HK-2 (cell line): ENCODE results near the gene LRRC75B.
"Not testable (repeated sequence)": the region's sequence is repeated elsewhere in the genome, so short reads cannot be mapped to it uniquely, and the experiment has no call there.

Experiments
- DNase-seq: peaks from one replicate; pipeline ENCODE4 v3.0.0-alpha.2; 2018; ENCODE audit not compliant: unreplicated experiment

The LRRC75B gene

DNA sequence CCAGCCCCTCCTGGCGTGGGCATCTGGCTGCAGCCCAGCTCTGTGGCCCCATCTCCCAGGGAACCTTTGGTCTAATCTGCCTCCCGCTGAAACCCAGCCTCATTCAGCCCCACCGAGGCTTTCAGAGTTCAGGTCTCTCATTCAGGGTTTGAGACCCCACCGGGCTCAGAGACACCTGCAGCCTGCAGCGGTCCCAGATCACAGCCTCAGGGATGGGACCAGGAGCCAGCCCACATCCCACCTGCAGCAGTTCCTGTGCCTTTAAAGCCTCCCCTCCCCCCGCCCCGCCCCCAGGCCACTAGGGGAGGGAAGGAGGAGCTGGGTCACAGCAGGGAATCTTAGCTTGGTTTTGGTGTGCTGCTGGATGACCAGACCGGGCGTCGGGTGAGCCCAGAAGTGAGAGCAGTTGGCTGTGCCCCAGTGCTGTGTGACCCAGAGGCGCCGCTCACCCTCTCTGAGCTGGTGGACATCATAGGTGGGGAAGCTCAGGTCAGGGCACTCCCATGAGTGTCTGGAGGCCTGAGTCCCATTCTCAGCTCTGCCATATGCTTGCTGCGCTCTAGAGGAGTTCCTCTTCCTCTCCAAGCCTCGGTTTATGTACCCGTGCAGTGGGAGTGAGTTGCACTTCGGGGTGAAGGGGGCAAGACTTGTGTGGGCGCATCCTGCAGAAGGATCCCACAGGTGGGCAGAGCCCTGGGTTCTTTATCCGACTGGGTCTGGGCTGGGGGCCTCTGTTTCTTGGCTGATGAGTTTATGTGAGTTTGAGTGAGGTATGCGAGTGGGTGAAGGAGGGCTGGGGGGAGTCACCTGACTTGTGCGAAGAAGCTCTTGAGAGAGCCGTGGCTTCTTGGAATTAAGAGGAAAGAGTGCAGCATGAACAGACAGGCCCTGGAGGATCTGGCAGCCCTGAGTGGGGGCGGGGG is 10.2 kb upstream of the LRRC75B start, which contains the start of gene GGT1:
Gene GGT1, plus strand, starts transcription at position 347 of the 923 bp plus-strand sequence. CDS start 7,889 bp downstream, outside the sequence.
- peak; percentile 38 for DNase-seq

DNA sequence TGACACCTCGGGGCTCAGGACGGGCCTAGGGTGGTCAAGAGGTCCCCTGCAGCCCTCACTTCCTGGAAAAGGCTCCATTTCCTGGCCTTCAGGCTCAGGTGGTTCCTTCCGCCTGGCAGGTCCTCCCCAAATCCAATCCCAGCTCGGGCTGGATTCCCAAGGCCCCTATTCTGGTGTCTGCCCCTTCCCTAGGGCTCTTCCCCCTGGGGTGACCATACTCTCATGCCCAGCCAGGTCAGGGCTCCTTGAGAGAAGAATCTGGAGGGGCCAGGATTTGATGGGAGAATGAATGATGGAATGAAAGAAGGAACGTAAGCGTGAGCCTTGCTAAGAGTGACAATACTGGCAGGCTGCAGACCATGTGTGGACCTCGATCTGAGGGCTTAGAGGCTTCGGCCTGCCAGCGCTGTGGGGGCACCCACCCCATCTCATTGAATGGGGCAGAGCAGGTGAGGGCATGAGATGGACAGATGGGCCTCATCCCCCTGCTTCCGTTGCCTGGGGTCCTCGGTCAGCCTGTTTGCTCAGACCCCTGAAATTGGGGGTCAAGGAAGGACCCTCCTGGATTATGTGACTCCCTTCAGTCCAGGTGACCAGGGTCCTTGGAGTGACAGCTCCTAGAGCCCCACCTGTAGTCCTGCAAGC is 9.4 kb upstream of the LRRC75B start:
- DNase-seq, result not testable (repeated sequence)

DNA sequence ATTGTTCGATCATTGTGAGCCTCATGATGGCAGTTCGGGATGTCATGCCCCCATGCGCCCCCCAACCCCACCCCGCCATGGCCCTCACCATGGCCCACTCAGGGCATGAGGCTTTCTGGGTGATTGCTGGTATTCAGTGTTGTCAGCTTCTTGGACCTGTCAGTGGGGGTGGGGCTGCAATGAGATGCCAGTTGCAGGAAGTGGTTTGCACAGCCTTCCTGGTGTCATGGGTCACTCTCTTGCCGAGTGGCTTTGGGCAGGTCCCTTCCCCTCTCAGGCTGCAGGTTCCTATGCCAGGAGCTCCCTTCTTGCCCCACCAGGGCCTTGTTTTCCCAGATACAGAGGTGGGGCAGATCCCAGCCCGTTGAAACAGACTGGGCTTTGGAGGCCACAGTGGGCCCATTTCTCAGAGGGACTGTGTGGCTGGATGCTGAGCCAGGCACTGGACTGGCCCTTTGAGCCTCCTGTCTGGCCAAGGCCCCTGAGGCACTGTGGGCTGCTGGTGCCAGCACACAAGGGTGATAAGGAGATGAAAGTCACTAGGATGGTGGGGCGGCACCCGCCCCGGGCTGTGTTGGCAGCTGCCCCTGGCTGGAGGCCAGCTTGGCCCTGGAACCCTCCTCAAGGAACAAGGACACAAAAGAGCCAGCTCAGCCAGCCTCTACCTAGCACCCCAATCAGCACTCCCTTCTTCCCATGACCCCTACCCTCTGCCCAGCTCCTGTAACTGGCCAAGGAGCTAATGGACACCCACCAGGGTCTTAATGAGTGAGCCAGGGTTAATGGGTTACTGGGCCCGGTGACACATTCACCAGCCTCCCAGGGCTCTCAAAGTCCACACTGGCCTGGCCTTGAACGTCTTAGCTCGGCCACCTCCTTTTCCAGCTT is 8.6 kb upstream of the LRRC75B start:
- peak; percentile 68 for DNase-seq

DNA sequence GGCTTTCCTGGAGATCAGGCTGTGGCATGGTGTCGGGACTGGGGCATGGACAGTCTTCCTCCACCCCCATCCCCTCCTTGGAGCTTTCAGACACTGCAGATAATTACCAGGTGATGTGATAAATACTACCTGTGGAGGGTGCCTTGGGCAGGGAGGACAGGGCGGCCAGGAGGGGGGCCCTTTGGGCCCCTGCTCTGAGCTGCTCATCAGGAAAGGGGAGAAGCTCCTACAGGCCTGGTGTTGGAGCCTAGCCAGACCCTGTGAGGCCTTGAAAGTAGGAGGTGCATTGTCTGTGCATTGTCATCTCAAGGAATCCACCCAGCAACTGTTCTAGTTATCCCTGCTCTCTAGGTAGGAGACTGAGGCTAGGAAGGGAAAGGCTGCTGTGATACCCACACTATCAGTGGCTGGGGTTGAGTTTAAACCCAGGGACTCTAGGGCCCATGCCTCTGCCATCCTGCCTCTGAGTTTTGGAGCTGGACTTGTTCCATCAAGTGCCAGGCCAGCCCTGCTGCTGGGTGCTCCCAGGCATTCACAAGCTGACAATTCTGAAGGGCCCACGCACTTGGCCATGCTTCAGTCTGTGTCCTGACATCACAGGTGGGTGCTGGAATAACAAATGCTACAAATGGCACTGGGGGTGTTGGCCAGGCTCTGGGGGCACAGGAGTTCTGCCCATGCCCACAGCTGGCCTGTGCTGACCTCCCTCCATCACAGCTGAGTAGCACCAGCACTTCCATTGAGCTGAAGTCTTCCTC is 7.3 kb upstream of the LRRC75B start:
- DNase-seq, result not testable (repeated sequence)

DNA sequence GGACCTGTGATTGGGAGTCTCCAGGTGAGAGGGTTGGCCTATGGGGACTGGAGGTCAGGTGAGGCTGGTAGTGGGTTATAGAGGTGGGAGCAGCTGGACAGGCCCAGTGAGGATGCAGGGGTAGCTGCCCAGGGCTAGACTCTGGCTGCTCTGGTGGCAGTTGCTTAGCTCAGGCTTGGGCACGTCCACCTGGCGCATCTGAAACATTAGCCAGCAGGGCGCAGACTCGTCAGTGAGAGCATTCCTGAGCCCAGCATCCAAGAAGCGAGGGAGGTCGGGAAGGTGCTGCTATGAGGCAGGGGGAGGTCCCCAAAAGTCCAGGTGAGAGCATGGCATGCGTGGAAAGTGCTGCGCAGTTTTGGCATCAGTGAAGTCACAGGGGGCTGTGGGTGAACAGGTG is 6.6 kb upstream of the LRRC75B start:
- DNase-seq, result no peak

DNA sequence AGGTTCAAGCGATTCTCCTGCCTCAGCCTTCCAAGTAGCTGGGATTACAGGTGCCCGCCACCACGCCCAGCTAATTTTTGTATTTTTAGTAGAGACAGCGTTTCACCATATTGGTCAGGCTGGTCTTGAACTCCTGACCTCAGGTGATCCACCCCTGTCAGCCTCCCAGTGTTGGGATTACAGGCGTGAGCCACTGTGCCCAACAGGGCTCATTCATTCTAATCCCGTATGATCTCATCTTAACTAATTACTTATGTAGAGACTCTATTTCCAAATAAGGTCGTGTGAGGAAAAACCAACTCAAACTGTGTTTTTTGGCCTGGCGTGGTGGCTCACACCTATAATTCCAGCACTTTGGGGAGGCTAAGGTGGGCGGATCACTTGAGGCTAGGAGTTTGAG is 4.2 kb upstream of the LRRC75B start:
- DNase-seq, result not testable (repeated sequence)

DNA sequence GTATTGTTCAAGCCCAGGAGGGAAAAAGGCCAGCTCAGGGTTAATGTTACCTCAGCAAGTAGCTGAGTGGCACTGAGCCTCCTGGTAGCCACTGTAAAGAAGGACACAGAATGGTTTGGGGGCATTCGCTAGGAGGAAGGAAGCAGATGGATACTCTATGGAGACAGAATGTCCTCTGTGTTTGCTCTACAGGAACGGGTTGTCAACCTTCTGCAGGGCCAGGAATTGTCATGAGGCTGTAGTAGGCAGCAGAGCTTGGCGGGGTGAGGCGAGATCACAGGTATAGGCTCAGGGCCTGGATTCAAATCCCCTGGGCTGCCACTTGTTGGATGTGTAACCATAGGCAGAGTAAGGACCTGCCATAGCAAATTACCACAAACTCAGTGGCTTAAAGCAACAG is 3.0 kb upstream of the LRRC75B start:
- no peak for DNase-seq

DNA sequence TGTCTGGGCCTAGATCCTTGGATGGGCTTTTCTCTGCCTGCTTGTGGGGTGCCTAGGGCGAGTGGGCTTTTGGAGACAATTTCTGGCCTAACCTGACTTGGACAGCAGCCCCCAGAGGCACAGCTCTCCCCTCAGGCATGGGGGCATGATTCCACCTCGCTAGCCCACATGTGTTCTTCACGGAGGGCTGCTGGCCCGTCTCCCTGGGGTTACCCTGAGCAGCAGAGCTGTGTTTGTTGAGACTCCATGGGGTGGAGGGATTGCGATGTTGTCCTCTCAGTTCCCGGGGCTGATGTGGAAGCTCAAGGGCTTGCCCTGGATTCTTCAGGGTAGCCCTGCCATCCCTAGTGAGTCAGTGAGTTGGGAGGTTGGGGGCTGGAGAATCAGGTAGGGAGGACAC is 2.4 kb upstream of the LRRC75B start:
- DNase-seq, result no peak

DNA sequence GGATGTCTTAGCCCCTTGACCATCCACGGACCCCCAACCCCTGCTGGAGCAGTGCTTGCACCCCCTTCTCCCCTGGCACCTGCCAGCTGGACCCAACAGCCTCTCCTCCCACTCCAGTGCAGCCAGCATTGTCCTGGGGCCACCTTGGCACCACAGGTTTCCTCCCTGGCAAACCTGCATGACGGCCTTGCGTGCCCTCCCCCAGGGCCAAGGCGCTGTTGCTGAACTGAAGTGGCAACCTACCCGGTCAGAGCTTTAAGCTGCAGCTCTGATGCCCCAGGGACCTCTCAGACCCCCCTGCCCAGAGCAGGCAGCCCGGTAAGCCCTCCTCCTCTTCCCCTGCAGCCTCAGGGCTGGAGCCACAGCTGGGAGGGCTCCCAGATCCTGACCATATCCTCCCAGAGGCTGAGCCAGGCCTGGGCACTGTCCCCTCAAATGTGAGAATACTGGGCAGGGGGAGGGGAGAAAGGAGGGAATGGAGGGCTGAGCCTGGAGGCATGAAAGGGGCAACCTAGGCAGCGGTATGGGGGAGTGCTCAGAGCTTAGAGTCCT is 1.8 kb upstream of the LRRC75B start:
- no peak for DNase-seq

DNA sequence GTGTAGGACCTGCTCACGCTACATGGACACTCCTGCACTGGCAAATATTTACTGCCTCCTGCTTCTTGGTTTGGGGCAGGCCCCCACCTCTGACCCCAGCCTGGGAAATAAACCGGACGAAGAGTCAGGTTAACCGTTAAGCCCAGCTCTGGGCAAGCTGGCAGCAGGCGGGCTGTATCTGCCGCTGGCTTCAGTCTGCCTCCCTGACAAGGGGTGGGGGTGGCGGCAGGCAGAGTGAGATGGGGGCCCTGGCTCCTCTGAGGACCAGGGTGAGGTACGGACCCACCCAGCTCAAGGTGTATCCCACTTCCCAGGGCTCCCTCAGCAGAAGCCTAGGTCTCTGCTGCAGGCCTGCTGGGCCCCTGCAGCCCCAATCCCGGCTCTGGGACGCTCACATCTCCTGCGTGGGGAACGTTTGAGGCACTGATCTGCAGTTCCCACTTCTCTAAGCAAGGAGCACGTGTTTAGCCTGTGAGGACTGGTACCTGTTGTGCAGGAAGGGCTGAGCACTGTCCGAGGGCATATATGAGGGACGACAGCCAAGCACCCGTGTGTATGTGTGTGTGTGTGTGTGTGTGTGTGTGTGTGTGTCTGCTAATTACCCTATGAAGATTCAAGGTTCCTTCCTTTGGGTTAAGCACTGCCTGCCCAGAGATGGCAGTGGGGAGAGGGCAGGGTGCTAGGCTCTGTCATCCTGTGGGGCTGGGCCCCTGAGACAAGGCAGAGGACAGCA is 1.1 kb upstream of the LRRC75B start:
- peak; percentile 49 for DNase-seq

DNA sequence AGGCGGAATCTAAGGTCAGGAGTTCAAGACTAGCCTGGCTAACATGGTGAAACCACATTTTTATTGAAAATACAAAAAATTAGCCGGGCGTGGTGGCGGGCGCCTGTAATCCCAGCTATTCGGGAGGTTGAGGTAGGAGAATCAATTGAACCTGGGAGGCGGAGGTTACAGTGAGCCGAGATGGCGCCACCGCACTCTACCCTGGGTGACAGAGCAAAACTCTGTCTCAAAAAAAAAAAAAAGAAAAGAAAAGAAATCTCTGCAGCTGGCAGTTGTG is 624 bp upstream of the LRRC75B start:
- DNase-seq, result not testable (repeated sequence)

DNA sequence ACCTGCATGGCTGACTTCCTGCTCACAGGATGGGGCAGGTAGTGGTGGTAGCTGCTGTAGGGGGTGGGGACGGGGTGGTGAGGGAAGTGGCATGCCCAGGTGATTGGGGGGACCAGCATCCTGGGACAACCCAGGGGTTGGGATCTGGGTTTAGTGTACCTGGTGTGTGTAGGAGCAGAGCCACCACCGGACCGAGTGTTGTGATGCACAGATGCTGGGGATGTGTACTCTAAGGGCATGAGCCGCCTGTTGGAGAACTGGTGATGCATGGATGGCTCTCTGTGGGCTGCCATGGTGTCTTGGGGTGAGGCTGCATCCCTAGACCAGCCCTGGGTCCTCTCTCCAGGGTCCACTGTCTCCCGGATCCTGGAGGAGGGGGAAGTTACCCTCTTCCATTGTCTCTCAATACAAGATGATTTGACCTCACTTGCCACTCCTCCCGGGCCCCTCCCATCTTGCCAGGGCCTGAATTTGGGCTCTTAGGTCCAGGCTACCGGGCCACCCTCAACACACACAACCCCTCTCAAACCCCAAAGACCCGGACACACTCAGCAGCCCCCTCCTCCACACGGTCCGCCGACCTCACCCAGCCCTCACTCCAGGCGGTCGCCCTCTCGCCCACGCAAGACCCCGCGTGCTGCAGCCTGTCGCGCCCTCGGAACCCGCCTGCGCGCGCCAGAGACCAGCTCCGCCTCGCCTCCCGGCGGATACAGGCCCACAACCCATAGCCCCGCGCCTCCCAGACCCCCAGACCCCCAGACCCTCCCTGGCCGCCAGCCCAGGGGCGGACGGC is 619 bp downstream of the LRRC75B start:
- peak; percentile 25 for DNase-seq

DNA sequence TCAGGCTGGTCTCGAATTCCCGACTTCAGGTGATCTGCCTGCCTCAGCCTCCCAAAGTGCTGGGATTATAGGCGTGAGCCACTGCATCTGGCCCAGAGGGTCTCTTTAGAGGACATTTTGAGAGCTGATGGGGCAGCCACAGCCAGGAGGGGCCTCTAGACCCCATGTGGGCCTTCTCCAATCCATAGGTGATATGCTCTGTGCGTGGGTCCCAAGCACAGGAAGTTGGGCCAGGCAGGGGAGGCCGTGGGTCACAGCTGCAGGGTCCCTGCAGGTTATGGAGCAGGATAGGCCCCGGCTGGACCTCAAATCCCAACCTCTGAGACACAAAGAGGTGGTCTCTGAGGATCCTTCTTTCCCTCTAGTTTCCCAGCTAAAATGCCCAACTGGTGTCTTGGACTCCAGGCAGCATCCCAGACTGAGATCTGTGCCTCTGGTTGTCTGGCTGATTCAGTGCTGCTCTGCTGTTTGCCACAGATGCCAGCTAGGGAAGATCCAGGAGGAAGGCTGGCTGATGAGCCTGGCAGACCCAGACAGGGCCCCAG is 1.5 kb downstream of the LRRC75B start:
- no peak for DNase-seq

DNA sequence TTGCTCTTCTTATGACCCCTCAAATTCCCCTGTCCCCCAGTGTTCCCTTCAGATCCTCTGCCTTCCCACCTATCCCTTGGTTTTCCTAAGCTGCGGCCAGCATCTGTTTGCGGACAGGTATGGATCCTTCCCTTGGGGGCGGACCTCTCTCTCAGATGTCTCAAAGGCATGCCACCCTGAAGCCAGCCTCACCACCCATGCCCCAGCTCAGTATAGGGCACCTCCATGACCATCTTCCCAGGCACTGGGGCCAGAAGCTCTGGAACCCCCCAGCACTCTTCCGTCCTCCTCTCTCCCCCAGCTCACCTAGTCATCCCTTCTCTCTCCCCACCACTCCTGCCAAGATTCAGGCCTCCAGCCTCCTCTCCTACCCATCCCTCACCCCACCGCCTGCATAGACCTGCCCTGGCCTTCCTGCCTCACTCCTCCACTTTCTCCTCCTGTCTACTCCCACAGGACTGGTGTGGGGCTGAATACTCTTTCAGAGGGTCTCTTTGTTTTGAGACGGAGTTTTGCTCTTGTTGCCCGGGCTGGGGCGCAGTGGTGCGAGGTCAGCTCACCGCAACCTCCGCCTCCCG is 2.2 kb downstream of the LRRC75B start:
- DNase-seq, result no peak

DNA sequence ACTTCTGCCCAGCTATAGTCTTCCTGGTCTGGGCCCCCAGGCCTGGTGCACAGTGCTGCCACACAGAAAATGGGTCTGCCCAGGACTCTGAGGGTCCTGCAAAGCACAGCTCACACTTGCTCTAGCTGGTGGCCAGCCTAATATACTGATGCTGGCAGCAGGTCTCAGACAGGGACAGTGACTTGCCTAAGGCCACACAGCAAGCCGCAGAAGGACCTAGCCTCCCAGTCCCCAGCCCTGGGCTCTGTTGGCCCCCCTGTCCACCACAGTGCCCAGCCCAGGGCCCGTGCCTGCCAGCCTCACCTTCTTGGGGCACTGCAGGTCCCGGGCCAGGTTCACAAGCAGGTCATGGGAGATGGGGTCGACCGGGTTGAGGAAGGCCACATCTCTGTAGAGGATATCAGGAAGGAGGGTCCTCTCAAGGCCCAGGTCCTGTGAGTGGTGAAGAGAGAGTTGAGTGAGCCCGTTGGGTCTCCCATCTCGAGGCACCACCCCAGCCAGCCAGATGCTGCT is 3.3 kb downstream of the LRRC75B start:
- no peak for DNase-seq

DNA sequence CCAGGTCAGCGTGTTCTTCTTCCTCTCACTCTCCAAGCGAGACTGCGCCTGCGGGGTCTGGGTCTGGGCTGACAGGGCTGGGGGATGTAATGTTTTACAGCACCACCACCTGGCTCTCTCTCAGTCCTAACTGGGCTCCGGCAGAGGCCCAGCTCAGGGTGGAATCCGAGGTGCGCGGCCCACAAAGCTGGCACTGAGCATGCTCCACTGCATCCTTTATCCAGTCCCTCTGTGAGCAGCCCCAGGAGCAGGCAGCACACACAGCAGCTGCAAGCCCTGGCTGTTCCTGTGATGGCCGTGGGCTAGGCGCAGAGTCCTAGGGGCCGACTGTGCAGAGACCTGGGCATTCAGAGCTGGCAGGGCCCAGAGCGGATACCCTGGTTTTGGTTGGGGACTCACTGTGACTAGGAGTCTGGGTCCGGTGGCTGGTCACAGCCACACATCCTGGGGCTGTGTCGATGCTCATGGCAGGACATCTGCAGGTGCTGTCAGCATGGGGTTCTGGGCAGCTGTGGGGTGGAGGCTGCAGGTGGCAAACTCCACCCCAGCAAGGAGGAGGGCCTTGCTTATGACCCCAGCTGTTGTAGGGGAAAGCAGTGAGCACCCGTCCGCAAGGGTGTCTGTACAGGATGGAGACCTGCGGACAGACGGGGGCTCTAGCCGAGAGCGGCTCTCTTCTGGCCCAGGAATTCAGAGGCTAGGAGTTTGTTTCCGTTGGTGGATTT is 4.0 kb downstream of the LRRC75B start:
- no peak for DNase-seq

DNA sequence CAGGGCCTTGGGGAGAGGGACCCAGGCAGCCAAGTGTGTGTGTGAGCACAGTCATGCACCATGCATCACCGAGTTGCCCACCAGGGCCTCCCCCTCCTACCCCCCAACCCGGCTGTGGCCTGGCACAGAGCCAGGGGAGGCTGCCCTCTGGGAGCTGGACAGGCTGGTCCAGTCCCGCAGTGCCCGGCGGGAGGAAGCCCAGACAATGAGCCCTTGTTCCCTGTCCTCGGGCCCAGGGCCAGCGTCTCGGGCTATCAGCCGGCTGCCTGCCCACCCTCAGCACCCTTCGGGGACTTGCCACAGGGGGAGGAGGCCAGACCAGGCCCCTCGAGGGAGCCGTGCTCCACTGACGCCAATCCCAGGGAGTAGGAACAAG is 4.5 kb downstream of the LRRC75B start:
- DNase-seq, result no peak

DNA sequence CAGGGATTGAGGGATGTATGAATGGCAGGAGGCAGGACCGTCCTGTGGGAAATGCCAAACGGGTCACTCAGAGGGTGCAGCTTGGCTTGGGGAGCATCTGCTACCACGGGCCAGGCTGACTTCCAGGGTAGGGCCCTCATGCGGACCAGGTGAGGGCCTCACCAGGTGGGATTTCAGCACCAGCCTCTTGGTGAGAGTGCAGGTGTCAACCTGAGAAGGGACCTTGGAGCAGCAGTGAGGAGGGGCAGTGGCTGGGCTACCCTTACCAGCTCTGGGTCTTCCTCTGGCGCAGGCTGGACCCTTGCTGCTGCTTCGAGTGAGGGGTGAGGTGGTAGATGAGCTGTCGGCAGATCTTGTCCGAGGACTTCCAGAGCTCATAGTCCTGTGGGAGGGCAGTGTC is 4.9 kb downstream of the LRRC75B start:
- no peak for DNase-seq
